SK-N-MC (cell line): ENCODE results near the gene SIDT2.

Source experiments
- DNase-seq: peaks from one replicate; pipeline ENCODE4 v3.0.0-alpha.2; 2011; ENCODE audit warnings: low read depth, low spot score
- H3K27ac ChIP-seq: fragments of 200-600 bp; sonication (generic); 2 replicates; pipeline ENCODE4 v1.5.1; 2016; ENCODE audit warnings: mixed run types
- H3K36me3 ChIP-seq: fragments of 200-600 bp; sonication (generic); 2 replicates; pipeline ENCODE4 v1.6.1; 2017; ENCODE audit warnings: antibody characterized with exemption, low read length, mixed read lengths; ENCODE audit not compliant: insufficient read depth
- H3K4me3 ChIP-seq: fragments of 200-600 bp; sonication (generic); 2 replicates; pipeline ENCODE4 v1.5.1; 2016
- H3K9ac ChIP-seq: fragments of 200-600 bp; sonication (generic); 2 replicates; pipeline ENCODE4 v1.8.0; 2017; ENCODE audit warnings: mixed run types, mixed read lengths; ENCODE audit not compliant: insufficient read length
- H3K9me3 ChIP-seq: fragments of 200-600 bp; sonication (generic); 2 replicates; pipeline ENCODE4 v1.6.1; 2017; ENCODE audit warnings: low read depth, mild to moderate bottlenecking, antibody characterized with exemption, low read length, moderate library complexity, mixed read lengths
- EZH2 ChIP-seq: fragments of 200-600 bp; sonication (generic); IDR thresholded peaks from one replicate; pipeline ENCODE4 v1.6.1; 2017; ENCODE audit warnings: antibody characterized with exemption
- FOXP2 ChIP-seq: optimal IDR thresholded peaks from 2 replicates; pipeline ENCODE3; 2011; ENCODE audit warnings: mild to moderate bottlenecking, moderate library complexity; ENCODE audit not compliant: insufficient read depth; ENCODE audit errors: extremely low read length, control extremely low read depth
- POLR2AphosphoS5 ChIP-seq: IDR thresholded peaks from 2 replicates; pipeline ENCODE4 v1.6.1; 2012; ENCODE audit warnings: mild to moderate bottlenecking, low read depth, low read length, borderline replicate concordance

Gene SIDT2

DNA sequence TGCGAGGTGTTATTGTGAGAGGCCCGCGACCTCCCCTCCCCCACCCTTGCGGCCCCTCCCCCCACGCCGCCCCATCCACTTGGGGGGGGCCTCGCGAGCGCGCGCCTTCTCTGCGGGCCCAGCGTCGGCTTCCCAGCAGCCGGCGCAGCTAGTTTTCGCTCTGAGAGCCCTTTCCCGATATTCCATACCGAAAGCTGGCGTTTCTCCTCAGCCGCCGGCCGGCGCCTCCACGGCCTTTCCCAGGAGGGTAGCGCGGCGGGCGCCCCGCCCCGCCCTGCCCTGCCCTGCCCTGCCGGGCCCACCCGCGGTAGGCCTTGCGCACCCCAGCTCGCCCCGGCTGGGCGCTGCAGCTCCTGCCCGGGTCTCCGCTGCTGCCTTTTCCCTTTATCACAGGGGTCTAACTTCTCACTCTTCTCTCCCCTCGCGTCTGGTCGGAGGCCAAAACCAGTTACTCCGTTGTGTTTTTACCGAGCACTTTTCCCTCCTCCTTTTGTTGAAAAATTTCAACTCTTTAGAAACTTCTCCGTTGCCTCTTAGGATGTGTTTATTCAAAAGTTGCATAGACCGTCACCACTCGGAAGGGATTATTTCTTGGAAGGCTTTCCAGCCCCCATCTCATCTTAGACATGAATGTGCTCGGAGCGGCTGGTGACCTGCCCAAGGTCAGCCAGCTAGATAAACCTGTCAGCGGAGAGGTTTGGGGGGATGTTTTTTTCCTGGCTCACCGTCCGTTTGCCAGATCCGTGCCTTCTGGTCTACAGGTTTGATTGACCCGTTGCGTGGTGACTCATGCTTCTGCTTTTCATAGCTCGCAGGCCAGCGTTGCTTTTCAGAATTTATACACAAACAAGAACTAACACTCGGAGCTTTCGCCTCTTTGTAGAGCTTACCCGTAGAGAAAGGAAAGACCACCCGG lies 33.8 kb upstream of the SIDT2 start:
- Histone ChIP-seq H3K27ac (no peak overlapping the region), H3K9me3 (no peaks in the 10 kb centered on the region), H3K9ac (peak overlapping the region; percentile 82), H3K36me3 (peaks cover 38% of the 10 kb centered on the region), H3K4me3 (peak overlapping the region; percentile 84)
- no peak for DNase-seq
- TF ChIP-seq POLR2AphosphoS5 (no peak), FOXP2 (peak; percentile 8)

DNA sequence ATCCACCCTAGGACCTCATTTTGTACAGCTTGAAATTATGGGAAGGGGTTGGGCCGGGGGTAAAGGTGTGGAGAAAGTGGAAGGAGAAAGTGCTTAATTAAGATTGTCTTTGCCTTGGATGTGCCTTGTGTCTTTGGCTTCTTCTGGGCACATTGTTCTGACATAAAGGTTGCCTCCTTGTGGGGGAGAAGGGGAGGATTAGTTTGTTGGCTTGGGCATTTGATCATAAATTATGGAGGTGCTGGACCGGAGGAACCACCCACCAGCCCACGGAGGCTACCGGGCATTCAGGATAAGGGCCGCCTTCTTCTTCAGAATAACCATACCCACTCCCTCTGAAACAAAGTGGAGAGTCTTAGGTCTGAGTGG lies 33.2 kb upstream of the SIDT2 start:
- Histone ChIP-seq H3K9ac (peak overlapping the region; percentile 82), H3K27ac (no peak overlapping the region), H3K4me3 (peak overlapping the region; percentile 84), H3K9me3 (no peaks in the 10 kb centered on the region), H3K36me3 (peaks cover 45% of the 10 kb centered on the region)
- no peak for DNase-seq
- TF ChIP-seq EZH2, result no peak
- TF ChIP-seq POLR2AphosphoS5, result no peak; the same call in 1 of the 2 replicates
- no peak for TF ChIP-seq FOXP2

DNA sequence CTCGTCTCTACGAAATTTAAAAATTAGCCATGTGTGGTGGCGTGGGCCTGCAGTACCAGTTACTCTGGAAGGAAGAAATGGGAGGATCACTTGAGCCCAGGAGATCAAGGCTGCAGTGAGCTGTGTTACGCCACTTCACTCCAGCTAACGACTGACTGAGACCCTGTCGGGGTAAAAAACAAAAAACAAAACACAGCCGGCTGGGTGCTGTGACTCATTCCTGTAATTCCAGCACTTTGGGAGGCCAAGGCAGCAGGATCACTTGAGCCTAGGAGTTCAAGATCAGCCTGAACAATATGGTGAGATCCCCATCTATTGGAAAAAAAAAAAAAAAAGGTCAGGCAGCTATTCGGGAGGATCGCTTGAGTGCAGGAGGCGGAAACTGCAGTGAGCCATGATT lies 32.0 kb upstream of the SIDT2 start:
- peaks cover 49% of the 10 kb centered on the region for H3K36me3 ChIP-seq
- DNase-seq, result no peak
- no peak overlapping the region for H3K9ac ChIP-seq
- no peak overlapping the region; the same call in 1 of the 2 replicates for H3K4me3 ChIP-seq
- H3K27ac ChIP-seq, result no peak overlapping the region
- H3K9me3 ChIP-seq, result no peaks in the 10 kb centered on the region
- TF ChIP-seq POLR2AphosphoS5 (no peak), FOXP2 (no peak)

DNA sequence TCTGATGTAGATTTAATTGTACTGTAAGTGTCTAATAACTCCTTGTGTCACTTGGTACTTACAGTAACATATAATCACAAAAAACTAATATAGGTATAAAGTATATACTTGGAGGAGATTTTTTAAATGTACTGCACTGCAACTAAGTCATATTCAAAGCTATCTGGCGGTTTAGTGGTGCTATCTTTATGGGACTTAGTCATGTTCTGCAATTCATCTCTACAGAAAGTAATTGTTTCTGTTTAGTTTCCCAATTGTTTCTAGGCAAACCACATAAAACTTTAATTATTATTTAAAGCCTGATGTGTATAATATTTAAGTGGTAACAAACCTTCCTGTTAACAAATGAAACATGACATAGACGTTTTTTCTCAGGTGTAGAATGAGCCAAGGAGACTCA lies 26.5 kb upstream of the SIDT2 start:
- no peak overlapping the region for H3K4me3 ChIP-seq
- no peak for DNase-seq
- no peaks in the 10 kb centered on the region for H3K9me3 ChIP-seq
- no peak overlapping the region for H3K9ac ChIP-seq
- TF ChIP-seq EZH2, result no peak
- TF ChIP-seq FOXP2, result no peak
- H3K27ac ChIP-seq, result no peak overlapping the region
- peaks cover 71% of the 10 kb centered on the region for H3K36me3 ChIP-seq

DNA sequence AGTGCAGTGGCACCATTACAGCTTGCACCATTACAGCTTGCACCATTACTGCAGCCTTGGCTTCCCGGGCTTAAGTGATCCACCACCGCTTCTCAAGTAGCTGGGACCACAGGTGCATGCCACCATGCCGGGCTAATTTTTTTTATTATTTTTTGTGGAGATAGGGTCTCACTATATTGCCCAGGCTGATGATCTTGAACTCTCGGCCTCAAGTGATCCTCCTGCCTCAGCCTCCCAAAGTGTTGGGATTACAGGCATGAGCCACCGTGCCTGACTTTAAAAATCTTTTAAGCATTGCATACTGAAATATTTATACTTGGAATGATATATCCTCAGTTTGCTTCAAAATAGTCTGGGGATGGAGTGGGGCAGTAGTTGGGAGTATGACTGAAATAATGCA lies 24.1 kb upstream of the SIDT2 start:
- DNase-seq, result no peak

DNA sequence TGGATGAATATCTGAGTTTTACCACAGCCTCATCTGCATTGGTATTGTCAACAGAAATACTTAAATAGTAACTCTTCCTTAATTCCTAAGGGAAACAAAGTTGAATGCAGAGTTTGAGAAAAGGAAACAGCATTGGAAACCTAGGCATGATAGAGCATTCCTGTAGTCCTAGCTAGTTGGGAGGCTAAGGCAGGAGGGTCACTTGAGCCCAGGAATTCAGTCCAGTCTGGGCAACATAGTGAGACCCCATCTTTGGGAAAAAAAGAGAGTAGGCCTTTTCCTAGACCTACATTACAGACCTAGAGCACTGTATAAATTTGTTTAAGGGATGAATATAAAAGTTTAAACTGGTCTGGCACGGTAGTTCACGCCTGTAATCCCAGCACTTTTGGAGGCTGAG lies 21.0 kb upstream of the SIDT2 start:
- TF ChIP-seq EZH2 (no peak), FOXP2 (no peak), POLR2AphosphoS5 (no peak)
- no peak for DNase-seq
- Histone ChIP-seq H3K27ac (no peak overlapping the region), H3K9me3 (no peaks in the 10 kb centered on the region), H3K9ac (no peak overlapping the region), H3K36me3 (peaks cover 68% of the 10 kb centered on the region), H3K4me3 (no peak overlapping the region)

More for the DNA sequence above, 24.1 kb upstream of the SIDT2 start:
- no peak overlapping the region for H3K27ac ChIP-seq
- H3K9me3 ChIP-seq, result no peaks in the 10 kb centered on the region
- no peak overlapping the region for H3K9ac ChIP-seq
- peaks cover 62% of the 10 kb centered on the region for H3K36me3 ChIP-seq
- TF ChIP-seq FOXP2 (no peak), EZH2 (no peak), POLR2AphosphoS5 (no peak)
- H3K4me3 ChIP-seq, result no peak overlapping the region

DNA sequence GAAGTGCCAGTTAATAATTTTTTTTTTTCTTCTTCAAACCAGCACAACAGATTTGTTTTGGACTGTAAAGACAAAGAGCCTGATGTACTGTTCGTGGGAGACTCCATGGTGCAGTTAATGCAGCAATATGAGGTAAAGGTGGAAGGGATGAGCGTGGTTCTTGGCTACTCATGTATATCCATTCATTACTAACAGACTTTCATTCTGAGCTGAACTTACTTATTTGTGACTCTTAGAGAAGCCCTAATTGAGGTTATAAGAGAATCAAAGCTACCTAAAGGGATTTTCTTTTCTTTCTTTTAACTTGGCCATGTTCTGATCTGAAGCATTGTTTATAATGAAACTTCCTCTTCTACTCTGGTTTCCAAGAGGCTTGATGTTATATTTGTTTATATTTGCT lies 18.7 kb upstream of the SIDT2 start:
- no peak for DNase-seq
- Histone ChIP-seq H3K9me3 (no peaks in the 10 kb centered on the region), H3K36me3 (peaks cover 72% of the 10 kb centered on the region), H3K4me3 (no peak overlapping the region), H3K27ac (no peak overlapping the region), H3K9ac (no peak overlapping the region)
- no peak for TF ChIP-seq FOXP2

DNA sequence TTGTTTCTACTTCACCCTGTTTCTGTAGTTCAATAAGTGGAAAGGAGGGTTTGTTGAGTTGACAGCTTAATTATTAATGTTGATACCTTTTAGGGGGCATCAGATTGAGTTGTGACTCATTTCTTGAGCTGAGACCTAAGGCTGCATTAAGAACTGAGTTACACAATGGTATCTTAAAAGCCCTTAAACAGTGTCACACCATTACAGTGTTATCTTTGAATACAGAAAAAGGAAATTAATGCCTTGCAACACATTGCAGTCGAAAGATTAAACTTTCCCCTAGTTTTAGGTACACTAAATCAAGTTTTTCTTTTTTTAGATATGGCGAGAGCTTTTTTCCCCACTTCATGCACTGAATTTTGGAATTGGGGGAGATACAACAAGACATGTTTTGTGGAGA lies 17.7 kb upstream of the SIDT2 start:
- H3K36me3 ChIP-seq, result peaks cover 75% of the 10 kb centered on the region

DNA sequence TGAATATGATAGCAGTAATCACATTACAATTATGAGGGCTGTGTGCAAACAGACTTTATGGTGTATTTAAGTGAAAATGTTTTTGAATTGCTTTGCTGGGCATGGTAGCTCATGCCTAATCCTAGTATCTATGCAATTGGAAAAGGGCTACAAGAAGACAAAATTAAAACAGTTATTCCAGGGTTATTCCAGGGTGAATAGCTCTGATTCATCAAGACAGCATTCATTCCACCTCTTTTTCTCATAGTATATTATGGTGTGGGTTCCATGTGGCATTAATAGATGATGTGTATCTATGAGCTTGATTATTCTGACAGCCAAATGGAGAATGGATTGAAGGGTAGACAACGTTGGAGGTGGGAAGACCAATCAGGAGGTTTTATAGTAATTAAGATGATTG lies 12.1 kb upstream of the SIDT2 start:
- no peak overlapping the region for H3K27ac ChIP-seq
- TF ChIP-seq EZH2, result no peak
- no peak for TF ChIP-seq POLR2AphosphoS5
- TF ChIP-seq FOXP2, result no peak
- peaks cover 92% of the 10 kb centered on the region for H3K36me3 ChIP-seq
- H3K4me3 ChIP-seq, result no peak overlapping the region
- DNase-seq, result no peak
- no peaks in the 10 kb centered on the region for H3K9me3 ChIP-seq
- H3K9ac ChIP-seq, result no peak overlapping the region

More for the DNA sequence above, 17.7 kb upstream of the SIDT2 start:
- no peaks in the 10 kb centered on the region for H3K9me3 ChIP-seq
- DNase-seq, result no peak
- no peak for TF ChIP-seq POLR2AphosphoS5
- no peak for TF ChIP-seq EZH2
- TF ChIP-seq FOXP2, result no peak
- H3K4me3 ChIP-seq, result no peak overlapping the region
- H3K9ac ChIP-seq, result no peak overlapping the region
- no peak overlapping the region for H3K27ac ChIP-seq
